ENCODE measurements around the gene ROBO4.

DNA sequence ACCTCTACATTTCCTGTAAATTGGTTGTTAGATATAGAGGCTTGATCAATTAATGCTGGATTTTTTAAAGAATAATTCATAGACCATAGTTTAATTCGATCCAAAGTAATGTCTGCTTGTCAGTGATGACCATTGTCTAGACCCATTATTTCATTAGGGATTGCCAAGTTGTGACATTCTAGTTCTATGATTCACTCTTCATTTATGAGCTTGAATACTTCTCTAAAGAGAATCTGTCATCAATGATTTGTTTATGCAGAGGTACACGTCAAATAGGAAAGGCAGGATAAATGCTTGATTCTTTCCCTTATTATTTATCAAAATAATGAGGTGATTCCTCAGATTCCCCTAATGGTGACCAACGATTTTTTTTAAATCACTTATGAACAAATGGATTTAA lies 56.5 kb downstream of the ROBO4 start:
- TF ChIP-seq POLR2AphosphoS5 (IDR thresholded peaks at IDR 0.05; ENCODE audit: low read depth) (no peak), CREB1 (CRISPR knock-in tag; IDR thresholded peaks at IDR 0.05; ENCODE audit: low read depth) (no peak), EZH2phosphoT487 (IDR thresholded peaks at IDR 0.05; ENCODE audit: unreplicated experiment) (no peak), EZH2 (IDR thresholded peaks at IDR 0.05; ENCODE audit: low read depth, unreplicated experiment) (no peak), ZNF331 (CRISPR knock-in tag; IDR thresholded peaks at IDR 0.05; ENCODE audit: low read depth) (no peak), NANOG (IDR thresholded peaks at IDR 0.05; ENCODE audit: borderline replicate concordance) (no peak), ZNF114 (CRISPR knock-in tag; IDR thresholded peaks at IDR 0.05) (no peak), JUNB (IDR thresholded peaks at IDR 0.05; ENCODE audit: unreplicated experiment) (no peak), STAT1 (IDR thresholded peaks at IDR 0.05; ENCODE audit: unreplicated experiment) (no peak)
- TF ChIP-seq, protein P1, sequence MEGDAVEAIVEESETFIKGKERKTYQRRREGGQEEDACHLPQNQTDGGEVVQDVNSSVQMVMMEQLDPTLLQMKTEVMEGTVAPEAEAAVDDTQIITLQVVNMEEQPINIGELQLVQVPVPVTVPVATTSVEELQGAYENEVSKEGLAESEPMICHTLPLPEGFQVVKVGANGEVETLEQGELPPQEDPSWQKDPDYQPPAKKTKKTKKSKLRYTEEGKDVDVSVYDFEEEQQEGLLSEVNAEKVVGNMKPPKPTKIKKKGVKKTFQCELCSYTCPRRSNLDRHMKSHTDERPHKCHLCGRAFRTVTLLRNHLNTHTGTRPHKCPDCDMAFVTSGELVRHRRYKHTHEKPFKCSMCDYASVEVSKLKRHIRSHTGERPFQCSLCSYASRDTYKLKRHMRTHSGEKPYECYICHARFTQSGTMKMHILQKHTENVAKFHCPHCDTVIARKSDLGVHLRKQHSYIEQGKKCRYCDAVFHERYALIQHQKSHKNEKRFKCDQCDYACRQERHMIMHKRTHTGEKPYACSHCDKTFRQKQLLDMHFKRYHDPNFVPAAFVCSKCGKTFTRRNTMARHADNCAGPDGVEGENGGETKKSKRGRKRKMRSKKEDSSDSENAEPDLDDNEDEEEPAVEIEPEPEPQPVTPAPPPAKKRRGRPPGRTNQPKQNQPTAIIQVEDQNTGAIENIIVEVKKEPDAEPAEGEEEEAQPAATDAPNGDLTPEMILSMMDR (conservative IDR thresholded peaks at IDR 0.05; ENCODE audit: low read depth in 2 of 2) = no peak
- TF ChIP-seq, protein P2, sequence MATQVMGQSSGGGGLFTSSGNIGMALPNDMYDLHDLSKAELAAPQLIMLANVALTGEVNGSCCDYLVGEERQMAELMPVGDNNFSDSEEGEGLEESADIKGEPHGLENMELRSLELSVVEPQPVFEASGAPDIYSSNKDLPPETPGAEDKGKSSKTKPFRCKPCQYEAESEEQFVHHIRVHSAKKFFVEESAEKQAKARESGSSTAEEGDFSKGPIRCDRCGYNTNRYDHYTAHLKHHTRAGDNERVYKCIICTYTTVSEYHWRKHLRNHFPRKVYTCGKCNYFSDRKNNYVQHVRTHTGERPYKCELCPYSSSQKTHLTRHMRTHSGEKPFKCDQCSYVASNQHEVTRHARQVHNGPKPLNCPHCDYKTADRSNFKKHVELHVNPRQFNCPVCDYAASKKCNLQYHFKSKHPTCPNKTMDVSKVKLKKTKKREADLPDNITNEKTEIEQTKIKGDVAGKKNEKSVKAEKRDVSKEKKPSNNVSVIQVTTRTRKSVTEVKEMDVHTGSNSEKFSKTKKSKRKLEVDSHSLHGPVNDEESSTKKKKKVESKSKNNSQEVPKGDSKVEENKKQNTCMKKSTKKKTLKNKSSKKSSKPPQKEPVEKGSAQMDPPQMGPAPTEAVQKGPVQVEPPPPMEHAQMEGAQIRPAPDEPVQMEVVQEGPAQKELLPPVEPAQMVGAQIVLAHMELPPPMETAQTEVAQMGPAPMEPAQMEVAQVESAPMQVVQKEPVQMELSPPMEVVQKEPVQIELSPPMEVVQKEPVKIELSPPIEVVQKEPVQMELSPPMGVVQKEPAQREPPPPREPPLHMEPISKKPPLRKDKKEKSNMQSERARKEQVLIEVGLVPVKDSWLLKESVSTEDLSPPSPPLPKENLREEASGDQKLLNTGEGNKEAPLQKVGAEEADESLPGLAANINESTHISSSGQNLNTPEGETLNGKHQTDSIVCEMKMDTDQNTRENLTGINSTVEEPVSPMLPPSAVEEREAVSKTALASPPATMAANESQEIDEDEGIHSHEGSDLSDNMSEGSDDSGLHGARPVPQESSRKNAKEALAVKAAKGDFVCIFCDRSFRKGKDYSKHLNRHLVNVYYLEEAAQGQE (IDR thresholded peaks at IDR 0.05; ENCODE audit: unreplicated experiment) = no peak
- TF ChIP-seq, protein P3, sequence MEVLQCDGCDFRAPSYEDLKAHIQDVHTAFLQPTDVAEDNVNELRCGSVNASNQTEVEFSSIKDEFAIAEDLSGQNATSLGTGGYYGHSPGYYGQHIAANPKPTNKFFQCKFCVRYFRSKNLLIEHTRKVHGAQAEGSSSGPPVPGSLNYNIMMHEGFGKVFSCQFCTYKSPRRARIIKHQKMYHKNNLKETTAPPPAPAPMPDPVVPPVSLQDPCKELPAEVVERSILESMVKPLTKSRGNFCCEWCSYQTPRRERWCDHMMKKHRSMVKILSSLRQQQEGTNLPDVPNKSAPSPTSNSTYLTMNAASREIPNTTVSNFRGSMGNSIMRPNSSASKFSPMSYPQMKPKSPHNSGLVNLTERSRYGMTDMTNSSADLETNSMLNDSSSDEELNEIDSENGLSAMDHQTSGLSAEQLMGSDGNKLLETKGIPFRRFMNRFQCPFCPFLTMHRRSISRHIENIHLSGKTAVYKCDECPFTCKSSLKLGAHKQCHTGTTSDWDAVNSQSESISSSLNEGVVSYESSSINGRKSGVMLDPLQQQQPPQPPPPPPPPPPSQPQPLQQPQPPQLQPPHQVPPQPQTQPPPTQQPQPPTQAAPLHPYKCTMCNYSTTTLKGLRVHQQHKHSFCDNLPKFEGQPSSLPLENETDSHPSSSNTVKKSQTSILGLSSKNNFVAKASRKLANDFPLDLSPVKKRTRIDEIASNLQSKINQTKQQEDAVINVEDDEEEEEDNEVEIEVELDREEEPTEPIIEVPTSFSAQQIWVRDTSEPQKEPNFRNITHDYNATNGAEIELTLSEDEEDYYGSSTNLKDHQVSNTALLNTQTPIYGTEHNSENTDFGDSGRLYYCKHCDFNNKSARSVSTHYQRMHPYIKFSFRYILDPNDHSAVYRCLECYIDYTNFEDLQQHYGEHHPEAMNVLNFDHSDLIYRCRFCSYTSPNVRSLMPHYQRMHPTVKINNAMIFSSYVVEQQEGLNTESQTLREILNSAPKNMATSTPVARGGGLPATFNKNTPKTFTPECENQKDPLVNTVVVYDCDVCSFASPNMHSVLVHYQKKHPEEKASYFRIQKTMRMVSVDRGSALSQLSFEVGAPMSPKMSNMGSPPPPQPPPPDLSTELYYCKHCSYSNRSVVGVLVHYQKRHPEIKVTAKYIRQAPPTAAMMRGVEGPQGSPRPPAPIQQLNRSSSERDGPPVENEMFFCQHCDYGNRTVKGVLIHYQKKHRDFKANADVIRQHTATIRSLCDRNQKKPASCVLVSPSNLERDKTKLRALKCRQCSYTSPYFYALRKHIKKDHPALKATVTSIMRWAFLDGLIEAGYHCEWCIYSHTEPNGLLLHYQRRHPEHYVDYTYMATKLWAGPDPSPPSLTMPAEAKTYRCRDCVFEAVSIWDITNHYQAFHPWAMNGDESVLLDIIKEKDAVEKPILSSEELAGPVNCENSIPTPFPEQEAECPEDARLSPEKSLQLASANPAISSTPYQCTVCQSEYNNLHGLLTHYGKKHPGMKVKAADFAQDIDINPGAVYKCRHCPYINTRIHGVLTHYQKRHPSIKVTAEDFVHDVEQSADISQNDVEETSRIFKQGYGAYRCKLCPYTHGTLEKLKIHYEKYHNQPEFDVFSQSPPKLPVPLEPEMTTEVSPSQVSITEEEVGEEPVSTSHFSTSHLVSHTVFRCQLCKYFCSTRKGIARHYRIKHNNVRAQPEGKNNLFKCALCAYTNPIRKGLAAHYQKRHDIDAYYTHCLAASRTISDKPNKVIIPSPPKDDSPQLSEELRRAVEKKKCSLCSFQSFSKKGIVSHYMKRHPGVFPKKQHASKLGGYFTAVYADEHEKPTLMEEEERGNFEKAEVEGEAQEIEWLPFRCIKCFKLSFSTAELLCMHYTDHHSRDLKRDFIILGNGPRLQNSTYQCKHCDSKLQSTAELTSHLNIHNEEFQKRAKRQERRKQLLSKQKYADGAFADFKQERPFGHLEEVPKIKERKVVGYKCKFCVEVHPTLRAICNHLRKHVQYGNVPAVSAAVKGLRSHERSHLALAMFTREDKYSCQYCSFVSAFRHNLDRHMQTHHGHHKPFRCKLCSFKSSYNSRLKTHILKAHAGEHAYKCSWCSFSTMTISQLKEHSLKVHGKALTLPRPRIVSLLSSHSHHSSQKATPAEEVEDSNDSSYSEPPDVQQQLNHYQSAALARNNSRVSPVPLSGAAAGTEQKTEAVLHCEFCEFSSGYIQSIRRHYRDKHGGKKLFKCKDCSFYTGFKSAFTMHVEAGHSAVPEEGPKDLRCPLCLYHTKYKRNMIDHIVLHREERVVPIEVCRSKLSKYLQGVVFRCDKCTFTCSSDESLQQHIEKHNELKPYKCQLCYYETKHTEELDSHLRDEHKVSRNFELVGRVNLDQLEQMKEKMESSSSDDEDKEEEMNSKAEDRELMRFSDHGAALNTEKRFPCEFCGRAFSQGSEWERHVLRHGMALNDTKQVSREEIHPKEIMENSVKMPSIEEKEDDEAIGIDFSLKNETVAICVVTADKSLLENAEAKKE (CRISPR knock-in tag; IDR thresholded peaks at IDR 0.05) = no peak
